PC-3 (cell line): ENCODE data around the gene ARHGAP12.

Experiments used
- EZH2 ChIP-seq: fragments of 300-600 bp; sonication (generic); IDR thresholded peaks from one replicate; pipeline ENCODE4 v1.6.1; 2017; ENCODE audit warnings: antibody characterized with exemption, mild to moderate bottlenecking, low read length; ENCODE audit not compliant: unreplicated experiment
- EZH2phosphoT487 ChIP-seq: fragments of 300-600 bp; sonication (generic); IDR thresholded peaks from 2 replicates; pipeline ENCODE4 v1.6.1; 2018; ENCODE audit warnings: mild to moderate bottlenecking, antibody characterized with exemption, low read length, borderline replicate concordance
- TF ChIP-seq, protein P1 (sequence below): fragments of 300-600 bp; sonication (generic); conservative IDR thresholded peaks from 2 replicates; pipeline ENCODE4 v1.5.1; 2017; ENCODE audit warnings: antibody characterized with exemption, low read depth, mild to moderate bottlenecking, low read length

DNA sequence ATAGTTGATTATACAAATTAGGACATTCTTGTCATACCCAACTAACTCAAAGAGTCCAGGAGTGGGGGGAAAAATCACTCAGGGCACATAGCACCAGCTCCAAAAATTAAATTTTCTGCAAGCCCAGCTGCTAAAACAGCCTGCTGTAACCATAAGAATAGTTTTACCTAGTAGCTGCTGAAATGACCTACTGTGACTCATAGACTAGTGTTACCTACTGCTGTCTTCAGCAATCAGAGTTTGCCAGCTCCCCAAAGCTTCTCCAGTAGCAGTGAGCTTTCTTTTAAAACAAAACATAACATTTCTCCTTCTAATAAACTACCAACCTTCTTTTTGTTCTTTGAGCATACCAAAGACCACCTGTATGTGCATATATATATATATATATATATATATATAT is 4.2 kb upstream of the ARHGAP12 start:
- TF ChIP-seq, protein P1, sequence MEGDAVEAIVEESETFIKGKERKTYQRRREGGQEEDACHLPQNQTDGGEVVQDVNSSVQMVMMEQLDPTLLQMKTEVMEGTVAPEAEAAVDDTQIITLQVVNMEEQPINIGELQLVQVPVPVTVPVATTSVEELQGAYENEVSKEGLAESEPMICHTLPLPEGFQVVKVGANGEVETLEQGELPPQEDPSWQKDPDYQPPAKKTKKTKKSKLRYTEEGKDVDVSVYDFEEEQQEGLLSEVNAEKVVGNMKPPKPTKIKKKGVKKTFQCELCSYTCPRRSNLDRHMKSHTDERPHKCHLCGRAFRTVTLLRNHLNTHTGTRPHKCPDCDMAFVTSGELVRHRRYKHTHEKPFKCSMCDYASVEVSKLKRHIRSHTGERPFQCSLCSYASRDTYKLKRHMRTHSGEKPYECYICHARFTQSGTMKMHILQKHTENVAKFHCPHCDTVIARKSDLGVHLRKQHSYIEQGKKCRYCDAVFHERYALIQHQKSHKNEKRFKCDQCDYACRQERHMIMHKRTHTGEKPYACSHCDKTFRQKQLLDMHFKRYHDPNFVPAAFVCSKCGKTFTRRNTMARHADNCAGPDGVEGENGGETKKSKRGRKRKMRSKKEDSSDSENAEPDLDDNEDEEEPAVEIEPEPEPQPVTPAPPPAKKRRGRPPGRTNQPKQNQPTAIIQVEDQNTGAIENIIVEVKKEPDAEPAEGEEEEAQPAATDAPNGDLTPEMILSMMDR = no peak
- TF ChIP-seq EZH2 (no peak), EZH2phosphoT487 (no peak)
